ENCODE results near the gene S100Z.
A peak's percentile ranks its signal among the peaks of the same experiment; 100 is the strongest.
"Not testable (repeated sequence)": the region's sequence is repeated elsewhere in the genome, so short reads cannot be mapped to it uniquely, and the experiment has no call there.

S100Z gene

GRCh38 chr5:76807296-76807695 lies 42.5 kb upstream of the S100Z start:
- TF ChIP-seq, protein P1, sequence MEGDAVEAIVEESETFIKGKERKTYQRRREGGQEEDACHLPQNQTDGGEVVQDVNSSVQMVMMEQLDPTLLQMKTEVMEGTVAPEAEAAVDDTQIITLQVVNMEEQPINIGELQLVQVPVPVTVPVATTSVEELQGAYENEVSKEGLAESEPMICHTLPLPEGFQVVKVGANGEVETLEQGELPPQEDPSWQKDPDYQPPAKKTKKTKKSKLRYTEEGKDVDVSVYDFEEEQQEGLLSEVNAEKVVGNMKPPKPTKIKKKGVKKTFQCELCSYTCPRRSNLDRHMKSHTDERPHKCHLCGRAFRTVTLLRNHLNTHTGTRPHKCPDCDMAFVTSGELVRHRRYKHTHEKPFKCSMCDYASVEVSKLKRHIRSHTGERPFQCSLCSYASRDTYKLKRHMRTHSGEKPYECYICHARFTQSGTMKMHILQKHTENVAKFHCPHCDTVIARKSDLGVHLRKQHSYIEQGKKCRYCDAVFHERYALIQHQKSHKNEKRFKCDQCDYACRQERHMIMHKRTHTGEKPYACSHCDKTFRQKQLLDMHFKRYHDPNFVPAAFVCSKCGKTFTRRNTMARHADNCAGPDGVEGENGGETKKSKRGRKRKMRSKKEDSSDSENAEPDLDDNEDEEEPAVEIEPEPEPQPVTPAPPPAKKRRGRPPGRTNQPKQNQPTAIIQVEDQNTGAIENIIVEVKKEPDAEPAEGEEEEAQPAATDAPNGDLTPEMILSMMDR (IDR thresholded peaks at IDR 0.05; ENCODE audit: low read depth, low read length): no peak
- DNase-seq (ENCODE audit: low read depth in 2 of 2): peak; percentile 77 to 92
- no peak overlapping the region for H3K4me3 ChIP-seq (replicated peaks in 1 of 2; ENCODE audit: low read depth in 2 of 2, low read length in 2 of 2)

DNA sequence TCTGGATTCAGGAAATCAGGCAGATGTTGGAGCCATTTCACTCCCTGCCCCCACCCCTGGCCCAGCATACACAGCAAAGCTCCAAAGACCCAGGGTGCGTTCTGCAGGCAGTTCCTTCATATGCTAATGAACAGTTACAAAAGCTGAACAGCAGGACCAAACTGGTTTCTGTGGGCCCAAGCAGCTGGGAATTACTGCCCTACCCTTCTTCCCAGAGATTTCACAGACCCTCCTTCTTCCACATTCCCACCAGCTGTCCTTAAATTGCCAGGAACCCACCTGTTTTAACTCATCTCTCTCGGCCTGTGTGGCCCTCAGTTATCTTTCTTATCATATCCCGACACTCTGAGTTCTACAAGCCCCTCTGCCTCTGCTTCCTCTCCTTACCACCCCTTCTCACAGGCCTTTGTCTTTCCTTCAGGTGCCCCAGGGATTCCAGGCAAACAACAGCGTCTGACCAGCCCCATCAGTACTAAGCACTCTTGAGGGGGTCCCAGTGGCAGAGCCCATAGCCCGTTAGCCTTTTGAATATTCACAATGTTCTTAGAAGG lies 41.6 kb upstream of the S100Z start:
- TF ChIP-seq, protein P1 (IDR thresholded peaks at IDR 0.05; ENCODE audit: low read depth, low read length): no peak
- no peak for DNase-seq (ENCODE audit: low read depth in 2 of 2)
- no peak overlapping the region for H3K4me3 ChIP-seq (replicated peaks in 1 of 2; ENCODE audit: low read depth in 2 of 2, low read length in 2 of 2)

GRCh38 chr5:76809141-76809540 lies 40.7 kb upstream of the S100Z start:
- no peak overlapping the region for H3K4me3 ChIP-seq (replicated peaks in 1 of 2; ENCODE audit: low read depth in 2 of 2, low read length in 2 of 2)
- TF ChIP-seq, protein P1 (IDR thresholded peaks at IDR 0.05; ENCODE audit: low read depth, low read length): no peak
- DNase-seq (ENCODE audit: low read depth in 2 of 2): no peak

DNA sequence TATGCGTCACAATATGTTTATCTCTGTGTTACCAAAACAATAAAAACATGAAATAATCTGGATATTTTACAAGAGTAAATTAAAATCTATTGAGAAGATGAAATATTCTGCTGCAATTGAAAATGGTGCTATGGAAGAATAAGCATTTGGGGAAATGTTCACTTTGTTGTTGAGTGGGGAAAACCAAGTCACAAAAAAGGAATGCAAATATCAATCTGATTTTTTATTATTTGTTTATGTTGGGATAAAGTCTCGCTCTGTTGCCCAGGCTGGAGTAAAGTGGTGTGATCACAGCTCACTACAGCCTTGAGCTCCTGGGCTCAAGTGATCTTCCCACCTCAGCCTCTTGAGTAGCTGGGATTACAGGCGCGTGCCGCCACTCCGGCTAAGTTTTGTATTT lies 39.6 kb upstream of the S100Z start:
- H3K4me3 ChIP-seq (replicated peaks in 1 of 2; ENCODE audit: low read depth in 2 of 2, low read length in 2 of 2): no peak overlapping the region
- DNase-seq (ENCODE audit: low read depth in 2 of 2): no peak
- TF ChIP-seq, protein P1 (IDR thresholded peaks at IDR 0.05; ENCODE audit: low read depth, low read length): no peak

- H3K4me3 ChIP-seq (replicated peaks in 1 of 2; ENCODE audit: low read depth in 2 of 2, low read length in 2 of 2): no peak overlapping the region
- TF ChIP-seq, protein P1 (IDR thresholded peaks at IDR 0.05; ENCODE audit: low read depth, low read length): no peak
- DNase-seq (ENCODE audit: low read depth in 2 of 2): peak in 1 of 2 donors; percentile 76
These were observed 38.6 kb upstream of the S100Z start for GRCh38 chr5:76811214-76811613.

- not testable (repeated sequence) for H3K4me3 ChIP-seq (replicated peaks in 1 of 2; ENCODE audit: low read depth in 2 of 2, low read length in 2 of 2); DNase-seq (ENCODE audit: low read depth in 2 of 2)
These were observed 37.6 kb upstream of the S100Z start for GRCh38 chr5:76812209-76812608.

DNA sequence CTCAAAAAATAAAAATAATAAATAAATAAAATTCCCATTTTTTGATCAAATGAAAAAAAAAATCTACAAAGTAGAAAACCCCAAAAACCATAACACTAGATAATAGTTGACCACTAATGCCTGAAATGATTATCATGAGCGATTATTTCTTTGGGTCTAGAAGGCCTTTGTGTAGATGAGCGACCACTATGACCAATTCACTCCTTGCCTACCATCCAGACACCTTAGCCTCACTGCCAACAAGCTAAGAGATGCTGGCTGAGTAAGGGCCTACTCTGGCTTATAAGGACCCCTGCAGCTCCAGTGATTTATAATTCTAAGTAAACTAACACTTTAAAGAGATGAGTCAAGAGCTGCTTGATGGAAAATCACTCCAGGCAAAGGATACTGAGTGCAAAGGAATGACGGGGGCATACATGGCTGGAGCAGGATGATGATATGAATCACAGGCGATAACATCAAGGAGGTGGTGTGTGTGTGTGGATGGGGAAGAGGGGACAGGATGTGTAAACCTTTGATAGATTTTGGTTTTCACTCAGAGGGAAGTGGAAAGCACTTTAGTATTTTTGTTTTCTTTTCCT lies 35.7 kb upstream of the S100Z start:
- TF ChIP-seq, protein P1 (IDR thresholded peaks at IDR 0.05; ENCODE audit: low read depth, low read length): no peak
- peak; percentile 56 to 85 for DNase-seq (ENCODE audit: low read depth in 2 of 2)
- H3K4me3 ChIP-seq (replicated peaks in 1 of 2; ENCODE audit: low read depth in 2 of 2, low read length in 2 of 2): no peak overlapping the region

All from cardiac fibroblast (primary cell).